GM10266 (cell line): ENCODE results near the gene PRR16.
"Not testable (repeated sequence)": the region's sequence is repeated elsewhere in the genome, so short reads cannot be mapped to it uniquely, and the experiment has no call there.

Experiments
- DNase-seq: peaks from one replicate; pipeline ENCODE4 v3.0.0; 2012; ENCODE audit errors: extremely low spot score
- CTCF ChIP-seq: IDR thresholded peaks from 2 replicates; pipeline ENCODE4 v1.5.1; 2012; ENCODE audit warnings: mild to moderate bottlenecking, low read depth; ENCODE audit not compliant: control insufficient read depth, insufficient read depth; ENCODE audit errors: missing control alignments

PRR16 gene

GRCh38 chr5:120690621-120691407 lies 226.7 kb downstream of the PRR16 start:
- TF ChIP-seq CTCF: no peak
- DNase-seq: no peak

GRCh38 chr5:120692325-120692724 lies 228.2 kb downstream of the PRR16 start:
- no peak for TF ChIP-seq CTCF
- no peak for DNase-seq

GRCh38 chr5:120695368-120695880 lies 231.3 kb downstream of the PRR16 start:
- no peak for TF ChIP-seq CTCF
- DNase-seq: no peak

- no peak for DNase-seq
- no peak for TF ChIP-seq CTCF
Measured at GRCh38 chr5:120697147-120697546, 233.0 kb downstream of the PRR16 start.

GRCh38 chr5:120697670-120698327 lies 233.7 kb downstream of the PRR16 start:
- not testable (repeated sequence) for DNase-seq

- not testable (repeated sequence) for DNase-seq
Measured at GRCh38 chr5:120700653-120701052, 236.6 kb downstream of the PRR16 start.

- not testable (repeated sequence) for DNase-seq
Measured at GRCh38 chr5:120702817-120703538, 238.9 kb downstream of the PRR16 start.

- no peak for TF ChIP-seq CTCF
- DNase-seq: no peak
Measured at GRCh38 chr5:120703918-120704587, 240.0 kb downstream of the PRR16 start.
